Measurements from ENCODE around the gene DPM3. TPM values are rescaled to one million over a fixed set of nuclear protein-coding genes. Genes with fewer than 3 reads are reported as not detected.

The DPM3 gene
- total and polyA plus RNA-seq, 9 of the 15 experiments (the other 6 are each of a cell fraction or from before 2014, with no cell fraction given), result 3.7 to 120 (median 36.4) TPM

DNA sequence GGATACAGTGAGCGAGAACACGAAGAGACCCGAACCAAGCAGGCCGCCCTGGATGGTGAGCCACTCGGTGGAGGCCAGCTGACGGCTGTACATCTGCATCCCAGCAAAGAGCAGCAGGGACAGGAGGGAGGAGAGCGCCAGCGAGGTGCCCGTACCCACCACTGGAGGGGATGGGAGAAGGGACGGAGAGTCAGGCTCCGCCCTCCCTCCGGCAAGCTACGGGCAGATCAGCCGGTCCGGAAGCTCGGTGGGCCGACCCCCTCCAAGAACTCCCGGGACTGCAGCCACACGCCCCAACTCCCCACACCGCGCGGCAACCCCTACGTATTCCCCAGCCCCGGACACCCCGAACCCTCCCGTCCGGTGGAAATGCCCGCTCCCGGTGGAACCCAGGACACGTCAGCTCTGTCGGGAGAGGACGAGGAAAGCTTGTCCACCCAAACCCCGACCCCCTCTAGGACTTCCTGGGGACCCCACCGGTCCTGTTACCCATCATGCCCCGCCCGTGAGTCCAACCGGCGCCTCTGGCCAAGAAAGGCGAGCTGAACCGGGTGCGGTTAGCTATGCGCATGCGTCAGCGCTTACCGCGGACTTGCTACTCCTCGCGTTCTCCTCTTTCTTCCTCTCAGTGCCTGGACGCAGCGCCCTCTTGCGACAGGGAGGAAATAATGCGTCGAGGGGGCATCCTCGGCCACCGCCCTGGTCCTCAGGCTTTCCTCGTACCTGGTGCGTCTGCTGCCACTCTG is 32.6 kb upstream of the DPM3 start, which contains the start of gene KRTCAP2 (continued):
- TF ChIP-seq, protein P1, sequence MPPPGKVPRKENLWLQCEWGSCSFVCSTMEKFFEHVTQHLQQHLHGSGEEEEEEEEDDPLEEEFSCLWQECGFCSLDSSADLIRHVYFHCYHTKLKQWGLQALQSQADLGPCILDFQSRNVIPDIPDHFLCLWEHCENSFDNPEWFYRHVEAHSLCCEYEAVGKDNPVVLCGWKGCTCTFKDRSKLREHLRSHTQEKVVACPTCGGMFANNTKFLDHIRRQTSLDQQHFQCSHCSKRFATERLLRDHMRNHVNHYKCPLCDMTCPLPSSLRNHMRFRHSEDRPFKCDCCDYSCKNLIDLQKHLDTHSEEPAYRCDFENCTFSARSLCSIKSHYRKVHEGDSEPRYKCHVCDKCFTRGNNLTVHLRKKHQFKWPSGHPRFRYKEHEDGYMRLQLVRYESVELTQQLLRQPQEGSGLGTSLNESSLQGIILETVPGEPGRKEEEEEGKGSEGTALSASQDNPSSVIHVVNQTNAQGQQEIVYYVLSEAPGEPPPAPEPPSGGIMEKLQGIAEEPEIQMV (tag; conservative IDR thresholded peaks at IDR 0.05; ENCODE audit: low read depth), result peak; percentile 97
- TF ChIP-seq DNMT1 (IDR thresholded peaks at IDR 0.05) (no peak), BACH1 (tag; IDR thresholded peaks at IDR 0.05) (no peak), HSF4 (CRISPR knock-in tag; IDR thresholded peaks at IDR 0.05; ENCODE audit: borderline replicate concordance) (no peak), PREB (CRISPR knock-in tag; IDR thresholded peaks at IDR 0.05) (no peak), POLR2B (IDR thresholded peaks at IDR 0.05; ENCODE audit: low read depth, partially characterized antibody) (peak; percentile 94), HDAC6 (IDR thresholded peaks at IDR 0.05; ENCODE audit: low read depth, low read length) (no peak), PPARD (CRISPR knock-in tag; IDR thresholded peaks at IDR 0.05) (no peak), TAF9B (IDR thresholded peaks at IDR 0.05; ENCODE audit: partially characterized antibody) (peak; percentile 78), KAT7 (CRISPR knock-in tag; IDR thresholded peaks at IDR 0.05; ENCODE audit: borderline replicate concordance) (peak; percentile 97), NFE2 (IDR thresholded peaks at IDR 0.05; ENCODE audit: low read depth) (no peak), YBX1 (IDR thresholded peaks at IDR 0.05) (no peak), ZNF507 (tag; conservative IDR thresholded peaks at IDR 0.05) (no peak), HEY1 (CRISPR knock-in tag; IDR thresholded peaks at IDR 0.05; ENCODE audit: borderline replicate concordance) (no peak), MEF2D (tag; conservative IDR thresholded peaks at IDR 0.05; ENCODE audit: low read depth) (no peak), MAZ (CRISPR knock-in tag; conservative IDR thresholded peaks at IDR 0.05 in 1 of 2, IDR thresholded peaks at IDR 0.05 in 1 of 2) (peak; percentile 19 to 78), SRF (CRISPR knock-in tag; IDR thresholded peaks at IDR 0.05) (peak in 1 of 2 experiments; percentile 83; a peak in 2 of 4 replicates), SMARCB1 (IDR thresholded peaks at IDR 0.05; ENCODE audit: insufficient read length, low read depth) (no peak), POLR2AphosphoS2 (IDR thresholded peaks at IDR 0.05; ENCODE audit: low read length) (peak; percentile 61; the same call in 1 of the 2 replicates), CEBPG (CRISPR knock-in tag; IDR thresholded peaks at IDR 0.05) (0 out of 2 replicates have a peak, but pooled peaks have one; percentile 39), CEBPG (tag; conservative IDR thresholded peaks at IDR 0.05 in 1 of 2, IDR thresholded peaks at IDR 0.05 in 1 of 2) (no peak), ZNF431 (CRISPR knock-in tag; IDR thresholded peaks at IDR 0.05) (no peak), SMAD1 (IDR thresholded peaks at IDR 0.05; ENCODE audit: low read depth, low read length, partially characterized antibody) (peak; percentile 51)
- TF ChIP-seq, protein P2, sequence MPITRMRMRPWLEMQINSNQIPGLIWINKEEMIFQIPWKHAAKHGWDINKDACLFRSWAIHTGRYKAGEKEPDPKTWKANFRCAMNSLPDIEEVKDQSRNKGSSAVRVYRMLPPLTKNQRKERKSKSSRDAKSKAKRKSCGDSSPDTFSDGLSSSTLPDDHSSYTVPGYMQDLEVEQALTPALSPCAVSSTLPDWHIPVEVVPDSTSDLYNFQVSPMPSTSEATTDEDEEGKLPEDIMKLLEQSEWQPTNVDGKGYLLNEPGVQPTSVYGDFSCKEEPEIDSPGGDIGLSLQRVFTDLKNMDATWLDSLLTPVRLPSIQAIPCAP (CRISPR knock-in tag; IDR thresholded peaks at IDR 0.05; ENCODE audit: borderline replicate concordance), result no peak

Measured in K562 (cell line).